GM21529 (cell line): Measurements from ENCODE around the gene CPA1.

Experiments used
- ATAC-seq: cut with Tn5 transposase; IDR thresholded peaks from one replicate; pipeline ENCODE4 v1.9.1; 2021; ENCODE audit not compliant: unreplicated experiment

Gene CPA1

GRCh38 chr7:130379921-130380860 is at the start of gene CPA1:
Gene CPA1 (plus strand): TSS chr7:130380494. CDS start chr7:130380521, 27 bp downstream.
- ATAC-seq, result no peak

- no peak for ATAC-seq
Observed at GRCh38 chr7:130332259-130333053, 47.8 kb upstream of the CPA1 start.

- ATAC-seq, result no peak
Observed at GRCh38 chr7:130333832-130334231, 46.5 kb upstream of the CPA1 start.

GRCh38 chr7:130334274-130334673 is 46.0 kb upstream of the CPA1 start:
- no peak for ATAC-seq

- no peak for ATAC-seq
Observed at GRCh38 chr7:130337410-130337971, 42.8 kb upstream of the CPA1 start.

- ATAC-seq, result no peak
Observed at GRCh38 chr7:130338233-130338632, 42.1 kb upstream of the CPA1 start.

GRCh38 chr7:130341882-130342281 is 38.4 kb upstream of the CPA1 start:
- ATAC-seq, result no peak

GRCh38 chr7:130342701-130343380 is 37.5 kb upstream of the CPA1 start:
- ATAC-seq, result no peak

GRCh38 chr7:130344271-130344866 is 35.9 kb upstream of the CPA1 start, which contains the start of gene CPA5:
Gene CPA5 (plus strand): TSS chr7:130344816. CDS start chr7:130346486, 1,670 bp downstream.
- no peak for ATAC-seq

- ATAC-seq, result no peak
Observed at GRCh38 chr7:130345136-130345535, 35.2 kb upstream of the CPA1 start.

- no peak for ATAC-seq
Observed at GRCh38 chr7:130345725-130346124, 34.6 kb upstream of the CPA1 start.

GRCh38 chr7:130346177-130346905 is 34.0 kb upstream of the CPA1 start:
- ATAC-seq, result no peak

- ATAC-seq, result no peak
Observed at GRCh38 chr7:130346941-130347340, 33.4 kb upstream of the CPA1 start.

GRCh38 chr7:130349911-130350782 is 30.1 kb upstream of the CPA1 start:
- ATAC-seq, result no peak

GRCh38 chr7:130350945-130351790 is 29.1 kb upstream of the CPA1 start:
- peak; percentile 57 for ATAC-seq

- ATAC-seq, result no peak
Observed at GRCh38 chr7:130351791-130352090, 28.6 kb upstream of the CPA1 start.

GRCh38 chr7:130352194-130353074 is 27.9 kb upstream of the CPA1 start:
- ATAC-seq, result no peak
